HG03571 (cell line): ENCODE measurements around the gene DPM3.
"Not testable (repeated sequence)": the region's sequence is repeated elsewhere in the genome, so short reads cannot be mapped to it uniquely, and the experiment has no call there.

Source experiments
- ATAC-seq: cut with Tn5 transposase; IDR thresholded peaks from one replicate; pipeline ENCODE4 v1.9.1; 2021; ENCODE audit not compliant: unreplicated experiment

Gene DPM3

GRCh38 chr1:155162631-155163030, 22.3 kb upstream of the DPM3 start:
- not testable (repeated sequence) for ATAC-seq

GRCh38 chr1:155160128-155160527, 19.8 kb upstream of the DPM3 start:
- no peak for ATAC-seq

GRCh38 chr1:155158991-155159390, 18.7 kb upstream of the DPM3 start:
- ATAC-seq: no peak

DNA sequence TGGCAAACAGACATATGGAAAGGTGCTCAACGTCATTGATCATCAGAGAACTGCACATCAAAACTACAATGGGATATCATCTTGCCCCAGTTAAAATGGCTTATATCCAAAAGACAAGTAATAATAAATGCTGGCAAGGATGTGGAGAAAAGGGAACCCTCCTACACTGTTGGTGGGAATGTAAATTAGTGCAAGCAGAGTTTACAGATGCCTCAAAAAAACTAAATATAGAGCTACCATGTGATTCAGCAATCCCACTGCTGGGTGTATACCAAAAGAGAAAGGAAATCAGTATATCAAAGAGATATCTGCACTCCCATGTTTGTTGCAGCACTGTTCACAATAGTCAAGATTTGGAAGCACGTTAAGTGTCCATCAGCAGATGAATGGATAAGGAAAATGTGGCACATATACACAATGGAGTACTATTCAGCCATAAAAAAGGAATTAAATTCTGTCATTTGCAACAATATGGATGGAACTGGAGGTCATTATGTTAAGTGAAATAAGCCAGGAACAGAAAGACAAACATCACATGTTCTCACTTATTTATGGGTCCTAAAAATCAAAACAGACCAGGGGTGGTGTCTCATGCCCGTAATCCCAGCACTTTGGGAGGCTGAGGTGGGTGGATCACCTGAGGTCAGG, 15.8 kb upstream of the DPM3 start:
- ATAC-seq: not testable (repeated sequence)

- no peak for ATAC-seq
Observed at GRCh38 chr1:155145491-155145890, 5.2 kb upstream of the DPM3 start.

GRCh38 chr1:155141749-155142148, 1.4 kb upstream of the DPM3 start:
- ATAC-seq: no peak

DNA sequence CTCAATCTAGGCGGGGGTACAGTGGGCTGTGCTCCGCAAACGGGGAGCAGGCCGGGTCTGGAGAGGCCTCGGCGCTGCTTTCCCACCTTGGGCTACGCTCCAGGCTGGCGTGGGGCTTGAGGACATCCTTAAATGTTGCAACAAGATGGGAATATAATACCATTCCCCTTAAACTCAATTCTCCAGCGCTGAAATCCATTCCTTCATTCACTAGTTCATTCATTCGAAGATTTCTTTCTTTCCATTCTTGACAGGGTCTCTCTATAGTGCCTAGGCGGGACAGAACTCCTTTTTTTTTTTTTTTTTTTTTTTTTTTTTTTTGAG, 261 bp upstream of the DPM3 start:
- no peak for ATAC-seq

GRCh38 chr1:155137154-155137949, 3.0 kb downstream of the DPM3 start:
- no peak for ATAC-seq

GRCh38 chr1:155136748-155137147, 3.6 kb downstream of the DPM3 start:
- no peak for ATAC-seq

- ATAC-seq: peak; percentile 68
Observed at GRCh38 chr1:155135415-155136028, 4.8 kb downstream of the DPM3 start, which contains the start of gene SLC50A1. Gene SLC50A1 (plus strand): TSS chr1:155135852. CDS start chr1:155135912, 60 bp downstream.

DNA sequence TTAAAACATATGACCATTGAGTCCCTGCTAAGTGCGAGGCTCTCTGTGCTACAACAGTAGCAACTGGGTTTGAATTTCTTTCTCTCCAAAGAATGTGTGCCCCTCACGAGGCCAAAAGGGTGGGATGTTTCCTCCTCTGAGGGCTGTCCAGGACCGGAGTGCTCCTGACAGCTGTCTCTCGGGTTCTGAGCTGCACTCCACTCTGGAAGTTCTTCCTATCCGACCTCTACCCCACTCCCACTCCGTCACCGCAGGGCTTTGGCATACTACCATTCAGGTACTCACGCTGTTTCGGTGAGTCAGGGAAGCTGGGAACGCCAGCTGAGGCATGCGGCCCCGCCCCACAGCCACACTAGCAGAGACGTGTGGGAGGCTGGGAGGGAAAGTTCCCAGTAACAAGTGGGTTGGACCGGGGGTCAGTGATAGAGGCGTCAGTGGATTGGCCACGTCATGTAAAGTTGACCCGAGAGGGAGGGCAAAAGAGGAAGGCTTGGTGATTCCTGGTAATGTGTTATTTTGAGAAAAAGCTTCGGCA, 5.4 kb downstream of the DPM3 start:
- no peak for ATAC-seq

DNA sequence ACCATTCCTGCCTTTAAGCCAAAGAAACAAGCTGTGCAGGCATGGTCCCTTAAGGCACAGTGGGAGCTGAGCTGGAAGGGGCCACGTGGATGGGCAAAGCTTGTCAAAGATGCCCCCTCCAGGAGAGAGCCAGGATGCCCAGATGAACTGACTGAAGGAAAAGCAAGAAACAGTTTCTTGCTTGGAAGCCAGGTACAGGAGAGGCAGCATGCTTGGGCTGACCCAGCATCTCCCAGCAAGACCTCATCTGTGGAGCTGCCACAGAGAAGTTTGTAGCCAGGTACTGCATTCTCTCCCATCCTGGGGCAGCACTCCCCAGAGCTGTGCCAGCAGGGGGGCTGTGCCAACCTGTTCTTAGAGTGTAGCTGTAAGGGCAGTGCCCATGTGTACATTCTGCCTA, 6.0 kb downstream of the DPM3 start:
- no peak for ATAC-seq

GRCh38 chr1:155133799-155134281, 6.5 kb downstream of the DPM3 start:
- ATAC-seq: no peak

DNA sequence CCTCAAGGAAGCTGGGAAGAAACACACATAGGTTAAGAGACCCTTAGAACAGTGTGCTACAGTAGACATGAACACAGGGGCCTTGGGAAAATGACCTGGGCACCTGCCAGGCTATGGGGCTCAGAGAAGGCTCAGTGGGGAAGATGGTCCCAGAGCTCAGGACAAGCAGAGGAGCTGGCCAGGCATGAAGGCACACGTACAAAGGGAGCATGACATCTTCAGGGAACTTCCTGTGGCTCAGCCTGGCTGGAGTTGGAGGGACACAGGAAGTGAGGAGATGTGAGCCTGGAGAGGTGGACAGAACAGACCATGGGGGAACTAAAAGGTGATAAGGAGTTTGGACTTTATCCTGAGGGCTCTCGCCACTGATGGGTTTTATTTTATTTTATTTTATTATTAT, 8.5 kb downstream of the DPM3 start:
- no peak for ATAC-seq

DNA sequence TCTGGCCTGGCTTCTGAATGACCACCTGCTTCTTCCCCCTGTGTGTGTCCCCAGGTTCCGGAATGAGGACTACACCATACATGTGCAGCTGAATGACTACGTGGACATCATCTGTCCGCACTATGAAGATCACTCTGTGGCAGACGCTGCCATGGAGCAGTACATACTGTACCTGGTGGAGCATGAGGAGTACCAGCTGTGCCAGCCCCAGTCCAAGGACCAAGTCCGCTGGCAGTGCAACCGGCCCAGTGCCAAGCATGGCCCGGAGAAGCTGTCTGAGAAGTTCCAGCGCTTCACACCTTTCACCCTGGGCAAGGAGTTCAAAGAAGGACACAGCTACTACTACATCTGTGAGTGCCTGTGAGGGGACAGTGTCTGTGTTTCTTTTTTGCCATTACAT, 9.0 kb downstream of the DPM3 start:
- ATAC-seq: no peak

- no peak for ATAC-seq
Observed at GRCh38 chr1:155130272-155131006, 9.9 kb downstream of the DPM3 start.

DNA sequence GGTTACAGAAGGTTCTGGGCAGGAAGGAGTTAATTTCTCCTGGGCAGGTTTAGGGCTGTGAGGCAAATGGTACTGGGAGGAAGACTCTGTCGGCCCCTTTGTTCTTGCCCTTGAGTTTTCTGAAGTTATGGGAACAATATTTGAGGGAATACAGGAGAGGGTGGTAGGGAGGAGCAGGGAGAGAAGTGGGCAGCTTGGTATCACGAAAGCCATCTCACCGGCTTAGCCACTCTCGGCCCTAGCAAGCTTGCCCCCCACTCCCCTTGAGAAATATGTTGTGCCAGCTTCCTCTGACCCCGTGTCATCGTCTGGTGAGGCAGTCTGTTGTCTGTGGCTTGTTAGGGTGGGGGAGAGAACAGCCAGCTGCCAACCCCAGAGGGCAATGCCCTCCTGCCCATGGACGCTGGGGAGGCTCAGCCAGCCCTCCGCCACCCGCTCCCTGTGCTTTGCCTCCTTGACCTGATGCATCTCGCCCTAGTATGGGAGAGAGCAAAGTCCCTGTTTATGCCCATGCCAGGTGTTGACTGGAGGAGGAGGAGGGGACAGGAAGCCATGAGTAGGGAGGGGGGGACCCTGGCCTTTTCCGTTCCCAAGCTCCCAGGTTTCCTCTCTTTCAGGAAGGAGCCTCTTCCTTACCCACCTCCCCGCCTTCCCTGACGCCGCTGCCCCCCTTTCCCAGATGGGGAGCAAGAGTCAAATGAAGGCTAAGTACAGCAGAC, 11.4 kb downstream of the DPM3 start:
- ATAC-seq: no peak

DNA sequence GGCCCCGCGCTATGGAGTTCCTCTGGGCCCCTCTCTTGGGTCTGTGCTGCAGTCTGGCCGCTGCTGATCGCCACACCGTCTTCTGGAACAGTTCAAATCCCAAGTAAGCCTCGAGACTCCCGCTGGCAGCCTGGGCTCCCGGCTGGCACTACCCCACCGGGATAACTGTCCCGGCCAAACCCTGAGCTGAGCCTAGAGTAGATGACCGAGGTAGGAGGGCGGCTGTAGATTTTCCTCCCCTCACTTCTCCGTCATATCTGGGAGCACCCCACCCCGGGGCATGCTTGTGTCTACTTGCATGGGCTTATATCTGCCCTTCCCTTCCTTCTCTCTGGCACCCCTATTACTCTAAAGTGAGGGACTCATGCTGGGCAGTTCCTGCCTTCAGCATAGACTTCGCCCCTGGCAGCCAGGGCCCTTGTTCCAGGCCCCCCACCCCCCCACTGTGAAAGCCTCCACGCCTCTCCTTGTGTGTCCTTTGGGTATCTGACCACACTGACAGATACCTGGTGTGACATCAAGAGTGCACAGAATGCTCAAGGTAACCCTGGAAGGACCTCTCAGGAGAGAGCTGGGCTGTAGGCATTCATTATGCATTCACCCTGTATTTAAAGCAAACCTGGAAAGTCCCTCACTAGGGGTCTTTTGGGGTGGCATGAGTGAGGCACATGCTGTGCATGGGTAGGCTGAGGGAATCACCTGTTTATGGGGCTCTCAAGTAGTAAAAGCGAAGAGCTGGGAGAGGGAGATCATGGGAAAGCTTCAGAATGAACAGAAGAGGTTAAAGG, 12.2 kb downstream of the DPM3 start:
- no peak for ATAC-seq

DNA sequence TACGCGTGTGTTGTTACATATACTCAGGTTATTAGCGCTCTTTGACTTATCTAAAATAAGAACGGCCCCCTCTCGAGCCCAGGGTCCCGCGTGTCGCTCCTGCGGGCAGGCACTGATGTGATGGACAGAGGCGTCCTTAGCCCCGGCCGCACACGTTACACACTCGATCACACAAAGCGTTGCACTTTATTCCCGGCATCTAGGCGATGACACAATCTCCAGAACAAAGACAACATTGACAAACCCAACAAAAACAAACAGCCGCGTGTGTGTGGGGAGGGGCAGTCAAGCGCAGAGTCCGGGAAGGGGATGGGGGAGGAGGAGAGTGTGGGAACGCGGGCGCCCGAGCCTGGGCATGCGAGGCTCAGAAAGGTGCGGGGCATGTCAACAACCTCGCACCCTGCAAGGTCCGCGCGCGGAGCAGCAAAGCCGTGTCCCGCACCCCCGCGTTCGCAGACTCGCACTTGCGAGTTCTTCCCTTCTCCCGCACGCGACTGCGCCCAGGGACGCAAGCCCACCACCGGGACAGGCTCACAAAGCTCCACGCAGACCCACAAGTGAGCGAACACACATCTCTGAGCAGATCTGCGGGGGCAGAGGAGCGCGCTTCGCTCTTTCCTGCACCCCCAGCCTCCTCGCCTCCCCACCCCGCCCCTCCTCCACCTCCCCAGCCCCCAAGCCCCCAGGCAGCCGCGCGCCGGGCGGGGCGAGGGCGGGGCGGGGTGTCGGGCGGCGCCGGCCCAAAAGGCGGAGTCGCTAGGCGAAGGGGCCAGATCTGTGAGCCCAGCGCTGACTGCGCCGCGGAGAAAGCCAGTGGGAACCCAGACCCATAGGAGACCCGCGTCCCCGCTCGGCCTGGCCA, 13.0 kb downstream of the DPM3 start, which contains the start of gene EFNA1:
Gene EFNA1, plus strand, starts transcription at position 772 of the 862 bp plus-strand sequence. CDS start 102 bp downstream, outside the sequence.
- ATAC-seq: no peak
